Ramos (cell line): ENCODE data around the gene CEACAM5.
"Not testable (repeated sequence)": the region's sequence is repeated elsewhere in the genome, so short reads cannot be mapped to it uniquely, and the experiment has no call there.

Source experiments
- in situ Hi-C: fragments of 300-500 bp; cut with MboI; formaldehyde crosslinking; loops from one replicate; pipeline ENCODE4 v1.14.3; 2022; ENCODE audit warnings: low sequenced_read_pairs; ENCODE audit not compliant: unreplicated experiment

The CEACAM5 gene

GRCh38 chr19:41699968-41700323 is 8.5 kb upstream of the CEACAM5 start:
- in situ Hi-C loops, result no loop called here

GRCh38 chr19:41700381-41701195 is 7.8 kb upstream of the CEACAM5 start:
- in situ Hi-C loops, result no loop called here

GRCh38 chr19:41701401-41702075 is 6.9 kb upstream of the CEACAM5 start:
- in situ Hi-C loops, result no loop called here

- in situ Hi-C loops, result no loop called here
Observed at GRCh38 chr19:41702171-41702651, 6.2 kb upstream of the CEACAM5 start.

GRCh38 chr19:41703602-41704293 is 4.7 kb upstream of the CEACAM5 start:
- in situ Hi-C loops, result no loop called here

- in situ Hi-C loops, result no loop called here
Observed at GRCh38 chr19:41705393-41706174, 2.8 kb upstream of the CEACAM5 start.

- in situ Hi-C loops, result no loop called here
Observed at GRCh38 chr19:41706741-41707501, 1.5 kb upstream of the CEACAM5 start.

GRCh38 chr19:41707502-41707812 is 969 bp upstream of the CEACAM5 start:
- in situ Hi-C loops, result no loop called here

GRCh38 chr19:41707871-41708371 is 505 bp upstream of the CEACAM5 start:
- in situ Hi-C loops, result no loop called here

- in situ Hi-C loops, result not testable (repeated sequence)
Observed at GRCh38 chr19:41709516-41709915, 1.1 kb downstream of the CEACAM5 start.

GRCh38 chr19:41709951-41710645 is 1.7 kb downstream of the CEACAM5 start:
- in situ Hi-C loops, result no loop called here

GRCh38 chr19:41711376-41712261 is 3.2 kb downstream of the CEACAM5 start:
- in situ Hi-C loops, result no loop called here

GRCh38 chr19:41714598-41714997 is 6.2 kb downstream of the CEACAM5 start:
- in situ Hi-C loops, result no loop called here

- in situ Hi-C loops, result no loop called here
Observed at GRCh38 chr19:41718761-41719160, 10.3 kb downstream of the CEACAM5 start.

- in situ Hi-C loops, result no loop called here
Observed at GRCh38 chr19:41720103-41720502, 11.7 kb downstream of the CEACAM5 start.

GRCh38 chr19:41726493-41726892 is 18.1 kb downstream of the CEACAM5 start:
- in situ Hi-C loops, result no loop called here

- in situ Hi-C loops, result no loop called here
Observed at GRCh38 chr19:41734156-41734555, 25.7 kb downstream of the CEACAM5 start.

GRCh38 chr19:41734585-41734984 is 26.2 kb downstream of the CEACAM5 start:
- in situ Hi-C loops, result no loop called here
